Measurements from ENCODE around the gene F8.
"Not testable (repeated sequence)": the region's sequence is repeated elsewhere in the genome, so short reads cannot be mapped to it uniquely, and the experiment has no call there.

F8 gene

DNA sequence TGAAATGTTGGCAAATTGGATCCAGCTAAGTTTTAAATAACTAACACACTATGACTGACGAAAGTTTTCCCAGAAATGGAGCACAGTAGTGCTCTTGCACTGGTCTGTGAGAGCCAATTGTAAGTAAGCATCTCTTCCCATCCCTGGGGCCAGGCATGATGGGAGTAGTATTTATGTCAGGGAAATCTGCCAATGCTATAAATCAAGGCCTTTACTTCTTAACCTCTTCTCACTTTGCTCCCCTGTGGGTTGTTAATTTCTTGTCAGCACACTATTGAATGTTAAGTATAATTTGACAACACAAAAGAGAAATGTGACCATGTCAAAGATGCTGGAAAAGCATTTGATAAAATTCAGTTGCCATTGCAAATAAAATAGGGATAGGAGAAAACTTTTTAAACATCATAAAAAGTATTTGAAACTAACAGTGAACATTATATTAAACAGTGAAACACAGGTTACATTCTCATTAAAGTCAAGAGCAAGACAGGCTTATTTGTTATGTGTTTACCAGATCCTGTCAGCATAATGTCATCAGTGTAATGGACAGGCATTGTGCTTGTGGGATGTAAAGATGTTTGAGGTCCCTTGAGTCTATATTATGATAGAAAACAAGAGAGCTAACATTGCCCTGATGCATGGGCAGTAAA, 131.4 kb downstream of the F8 start:
- no peaks in the 10 kb centered on the region for H3K9me3 Mint-ChIP-seq

GRCh38 chrX:154886789-154887221, 135.7 kb downstream of the F8 start:
- not testable (repeated sequence) for H3K36me3 Mint-ChIP-seq (ENCODE audit: low read depth); H3K27me3 Mint-ChIP-seq; H3K4me3 Mint-ChIP-seq; H3K27ac Mint-ChIP-seq; H3K9me3 Mint-ChIP-seq
- peaks cover 13% of the 10 kb centered on the region for H3K4me1 Mint-ChIP-seq (ENCODE audit: low read depth)

More for the DNA sequence above, 131.4 kb downstream of the F8 start:
- Mint-ChIP-seq H3K27ac (no peak overlapping the region), H3K4me1 (ENCODE audit: low read depth) (peaks cover 13% of the 10 kb centered on the region), H3K36me3 (ENCODE audit: low read depth) (no peaks in the 10 kb centered on the region), H3K4me3 (no peak overlapping the region), H3K27me3 (no peaks in the 10 kb centered on the region)

GRCh38 chrX:154886069-154886788, 136.3 kb downstream of the F8 start, which contains the start of gene F8A1:
TSS of gene F8A1 (plus strand) at chrX:154886355. CDS start at chrX:154886375, 20 bp downstream.
- not testable (repeated sequence) for H3K4me3 Mint-ChIP-seq; H3K36me3 Mint-ChIP-seq (ENCODE audit: low read depth); H3K27ac Mint-ChIP-seq; H3K27me3 Mint-ChIP-seq; H3K9me3 Mint-ChIP-seq; H3K4me1 Mint-ChIP-seq (ENCODE audit: low read depth)

- not testable (repeated sequence) for H3K27me3 Mint-ChIP-seq; H3K27ac Mint-ChIP-seq; H3K4me3 Mint-ChIP-seq; H3K4me1 Mint-ChIP-seq (ENCODE audit: low read depth); H3K36me3 Mint-ChIP-seq (ENCODE audit: low read depth); H3K9me3 Mint-ChIP-seq
These were observed 137.0 kb downstream of the F8 start for GRCh38 chrX:154885549-154885948.

GRCh38 chrX:154885057-154885456, 137.5 kb downstream of the F8 start:
- not testable (repeated sequence) for H3K36me3 Mint-ChIP-seq (ENCODE audit: low read depth); H3K4me3 Mint-ChIP-seq; H3K27ac Mint-ChIP-seq; H3K9me3 Mint-ChIP-seq; H3K4me1 Mint-ChIP-seq (ENCODE audit: low read depth); H3K27me3 Mint-ChIP-seq

GRCh38 chrX:154884069-154884468, 138.5 kb downstream of the F8 start:
- not testable (repeated sequence) for H3K9me3 Mint-ChIP-seq; H3K27me3 Mint-ChIP-seq; H3K27ac Mint-ChIP-seq; H3K4me1 Mint-ChIP-seq (ENCODE audit: low read depth); H3K36me3 Mint-ChIP-seq (ENCODE audit: low read depth); H3K4me3 Mint-ChIP-seq

- Mint-ChIP-seq H3K36me3 (ENCODE audit: low read depth) (peaks cover 7% of the 10 kb centered on the region), H3K4me1 (ENCODE audit: low read depth) (no peaks in the 10 kb centered on the region), H3K4me3 (no peak overlapping the region), H3K9me3 (peaks cover under 1% of the 10 kb centered on the region), H3K27ac (no peak overlapping the region), H3K27me3 (no peaks in the 10 kb centered on the region)
These were observed 149.2 kb downstream of the F8 start for GRCh38 chrX:154873329-154873728.

GRCh38 chrX:154868522-154868921, 154.0 kb downstream of the F8 start:
- not testable (repeated sequence) for H3K4me3 Mint-ChIP-seq; H3K27me3 Mint-ChIP-seq; H3K4me1 Mint-ChIP-seq (ENCODE audit: low read depth); H3K9me3 Mint-ChIP-seq; H3K27ac Mint-ChIP-seq; H3K36me3 Mint-ChIP-seq (ENCODE audit: low read depth)

DNA sequence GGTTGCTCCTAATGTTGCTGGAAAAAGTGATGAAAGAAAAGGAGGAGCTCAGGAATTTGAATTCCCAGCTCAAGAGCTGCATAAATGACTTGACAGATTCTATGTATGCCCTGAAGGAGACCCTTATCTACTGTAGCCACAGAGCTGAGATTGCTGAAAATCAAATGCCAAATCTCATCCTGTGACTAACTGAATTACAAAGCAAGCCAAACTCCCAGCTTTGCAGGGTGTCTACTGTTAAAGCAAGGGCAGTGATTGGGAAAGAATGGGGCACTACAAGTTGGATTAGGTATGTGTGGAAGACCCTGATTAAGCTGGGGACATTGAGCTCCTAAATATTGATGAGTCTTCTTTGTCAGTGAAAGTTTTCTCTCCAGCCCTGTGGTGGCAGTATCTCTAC, 167.3 kb downstream of the F8 start:
- Mint-ChIP-seq H3K27me3 (no peaks in the 10 kb centered on the region), H3K36me3 (ENCODE audit: low read depth) (no peaks in the 10 kb centered on the region), H3K27ac (no peak overlapping the region), H3K4me1 (ENCODE audit: low read depth) (no peaks in the 10 kb centered on the region), H3K9me3 (no peaks in the 10 kb centered on the region), H3K4me3 (no peak overlapping the region)

- H3K9me3 Mint-ChIP-seq: no peaks in the 10 kb centered on the region
These were observed 171.4 kb downstream of the F8 start for GRCh38 chrX:154850957-154851611.

GRCh38 chrX:154840856-154841255, 181.7 kb downstream of the F8 start:
- H3K27me3 Mint-ChIP-seq: no peaks in the 10 kb centered on the region
- no peaks in the 10 kb centered on the region for H3K36me3 Mint-ChIP-seq (ENCODE audit: low read depth)
- no peak overlapping the region for H3K27ac Mint-ChIP-seq
- H3K9me3 Mint-ChIP-seq: no peaks in the 10 kb centered on the region
- no peak overlapping the region for H3K4me3 Mint-ChIP-seq
- H3K4me1 Mint-ChIP-seq (ENCODE audit: low read depth): no peaks in the 10 kb centered on the region

More at GRCh38 chrX:154850957-154851611, 171.4 kb downstream of the F8 start:
- H3K27ac Mint-ChIP-seq: no peak overlapping the region
- no peaks in the 10 kb centered on the region for H3K4me1 Mint-ChIP-seq (ENCODE audit: low read depth)
- no peak overlapping the region for H3K4me3 Mint-ChIP-seq
- no peaks in the 10 kb centered on the region for H3K27me3 Mint-ChIP-seq
- H3K36me3 Mint-ChIP-seq (ENCODE audit: low read depth): no peaks in the 10 kb centered on the region

- no peak overlapping the region for H3K4me3 Mint-ChIP-seq
- no peaks in the 10 kb centered on the region for H3K27me3 Mint-ChIP-seq
- no peaks in the 10 kb centered on the region for H3K4me1 Mint-ChIP-seq (ENCODE audit: low read depth)
- H3K27ac Mint-ChIP-seq: no peak overlapping the region
- H3K9me3 Mint-ChIP-seq: no peaks in the 10 kb centered on the region
- no peaks in the 10 kb centered on the region for H3K36me3 Mint-ChIP-seq (ENCODE audit: low read depth)
These were observed 186.4 kb downstream of the F8 start for GRCh38 chrX:154836163-154836562.

- no peaks in the 10 kb centered on the region for H3K27me3 Mint-ChIP-seq
- H3K4me3 Mint-ChIP-seq: no peak within 1 kb of the TSS
- H3K27ac Mint-ChIP-seq: no peak within 1 kb of the TSS
- no peaks in the 10 kb centered on the region for H3K36me3 Mint-ChIP-seq (ENCODE audit: low read depth)
- H3K4me1 Mint-ChIP-seq (ENCODE audit: low read depth): peaks cover 6% of the 10 kb centered on the region
- no peaks in the 10 kb centered on the region for H3K9me3 Mint-ChIP-seq
These were observed 188.0 kb downstream of the F8 start, which contains the start of gene SMIM9 for GRCh38 chrX:154834562-154834961. TSS of gene SMIM9 (minus strand) at chrX:154834662. CDS start at chrX:154830856, 3,806 bp downstream.

DNA sequence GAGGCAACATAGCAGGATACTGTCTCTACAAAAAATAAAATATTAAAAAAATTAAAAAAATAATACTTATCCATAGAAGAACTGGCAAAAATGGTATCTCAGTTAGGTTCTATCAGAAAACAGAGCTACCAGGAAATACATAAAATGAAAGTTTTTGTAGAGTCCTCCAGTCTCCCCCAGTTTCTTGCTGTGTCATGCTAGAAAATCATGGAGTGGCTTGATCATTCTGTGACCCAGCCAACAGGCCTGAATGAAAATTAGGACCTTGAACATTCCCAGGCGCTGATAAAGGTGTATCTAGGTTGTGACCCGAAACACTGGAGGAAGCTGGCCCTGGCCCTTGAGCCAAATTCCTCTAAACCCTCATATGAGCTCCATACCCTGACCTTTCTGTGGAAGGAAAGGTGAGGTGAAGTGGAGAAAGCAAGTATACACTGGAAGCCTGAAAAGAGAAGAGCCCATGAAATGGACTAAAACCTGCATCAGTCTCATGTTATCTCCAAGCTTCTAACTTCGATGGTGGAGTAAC, 188.7 kb downstream of the F8 start:
- H3K27me3 Mint-ChIP-seq: no peaks in the 10 kb centered on the region
- no peak overlapping the region for H3K4me3 Mint-ChIP-seq
- H3K27ac Mint-ChIP-seq: no peak overlapping the region
- H3K9me3 Mint-ChIP-seq: no peaks in the 10 kb centered on the region
- no peaks in the 10 kb centered on the region for H3K36me3 Mint-ChIP-seq (ENCODE audit: low read depth)
- peaks cover 13% of the 10 kb centered on the region for H3K4me1 Mint-ChIP-seq (ENCODE audit: low read depth)

- H3K27ac Mint-ChIP-seq: no peak overlapping the region
- H3K4me3 Mint-ChIP-seq: no peak overlapping the region
- H3K36me3 Mint-ChIP-seq (ENCODE audit: low read depth): no peaks in the 10 kb centered on the region
- no peaks in the 10 kb centered on the region for H3K9me3 Mint-ChIP-seq
- no peaks in the 10 kb centered on the region for H3K27me3 Mint-ChIP-seq
- H3K4me1 Mint-ChIP-seq (ENCODE audit: low read depth): peaks cover 28% of the 10 kb centered on the region
These were observed 192.5 kb downstream of the F8 start for GRCh38 chrX:154829926-154830442.
